ENCODE data around the gene SHB. TPM values are rescaled to one million over a fixed set of nuclear protein-coding genes. Genes with fewer than 3 reads are reported as not detected.

SHB gene
- total and polyA plus RNA-seq, 2 of the 13 experiments (the other 11 are each of a cell fraction or from before 2014, with no cell fraction given), result 19.4 to 20.7 TPM

- peak; percentile 88 for TF ChIP-seq PAXIP1 (CRISPR knock-in tag; conservative IDR thresholded peaks at IDR 0.05)
- no peak for TF ChIP-seq AHR (CRISPR knock-in tag; IDR thresholded peaks at IDR 0.05)
- peak; percentile 29; the same call in 1 of the 2 replicates for TF ChIP-seq KAT7 (CRISPR knock-in tag; IDR thresholded peaks at IDR 0.05; ENCODE audit: borderline replicate concordance)
- 0 out of 2 replicates have a peak, but pooled peaks have one; percentile 68 for TF ChIP-seq ZNF333 (CRISPR knock-in tag; IDR thresholded peaks at IDR 0.05; ENCODE audit: borderline replicate concordance)
- TF ChIP-seq ZNF652 (CRISPR knock-in tag; IDR thresholded peaks at IDR 0.05; ENCODE audit: borderline replicate concordance, low read depth), result no peak
- no peak for TF ChIP-seq MBD4 (IDR thresholded peaks at IDR 0.05; ENCODE audit: borderline replicate concordance, low read length)
- TF ChIP-seq ZNF317 (CRISPR knock-in tag; IDR thresholded peaks at IDR 0.05), result peak; percentile 74; the same call in 1 of the 2 replicates
- peak; percentile 96; the same call in 1 of the 2 replicates for TF ChIP-seq ZNF292 (CRISPR knock-in tag; IDR thresholded peaks at IDR 0.05; ENCODE audit: borderline replicate concordance, low read depth)
- TF ChIP-seq ZNF780A (CRISPR knock-in tag; IDR thresholded peaks at IDR 0.05), result no peak
- peak; percentile 57; the same call in 1 of the 2 replicates for TF ChIP-seq ZNF746 (CRISPR knock-in tag; IDR thresholded peaks at IDR 0.05)
- no peak for TF ChIP-seq GABPA (IDR thresholded peaks at IDR 0.05; ENCODE audit: low read depth, low read length)
- 0 out of 2 replicates have a peak, but pooled peaks have one; percentile 4 for TF ChIP-seq GABPA (CRISPR knock-in tag; IDR thresholded peaks at IDR 0.05; ENCODE audit: low read depth)
- TF ChIP-seq, protein P1, sequence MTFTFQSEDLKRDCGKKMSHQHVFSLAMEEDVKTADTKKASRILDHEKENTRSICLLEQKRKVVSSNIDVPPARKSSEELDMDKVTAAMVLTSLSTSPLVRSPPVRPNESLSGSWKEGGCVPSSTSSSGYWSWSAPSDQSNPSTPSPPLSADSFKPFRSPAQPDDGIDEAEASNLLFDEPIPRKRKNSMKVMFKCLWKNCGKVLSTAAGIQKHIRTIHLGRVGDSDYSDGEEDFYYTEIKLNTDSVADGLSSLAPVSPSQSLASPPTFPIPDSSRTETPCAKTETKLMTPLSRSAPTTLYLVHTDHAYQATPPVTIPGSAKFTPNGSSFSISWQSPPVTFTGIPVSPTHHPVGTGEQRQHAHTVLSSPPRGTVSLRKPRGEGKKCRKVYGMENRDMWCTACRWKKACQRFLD (CRISPR knock-in tag; IDR thresholded peaks at IDR 0.05; ENCODE audit: borderline replicate concordance), result 0 out of 2 replicates have a peak, but pooled peaks have one; percentile 52
- TF ChIP-seq ATF5 (CRISPR knock-in tag; IDR thresholded peaks at IDR 0.05; ENCODE audit: low read depth), result no peak
- TF ChIP-seq TBP (CRISPR knock-in tag; IDR thresholded peaks at IDR 0.05), result no peak
- peak; percentile 83 for TF ChIP-seq SKI (IDR thresholded peaks at IDR 0.05; ENCODE audit: partially characterized antibody)
- TF ChIP-seq ZNF883 (CRISPR knock-in tag; IDR thresholded peaks at IDR 0.05; ENCODE audit: not compliant biosample characterization), result no peak
- no peak for TF ChIP-seq MAZ (IDR thresholded peaks at IDR 0.05; ENCODE audit: borderline replicate concordance, low read depth, low read length)
- TF ChIP-seq MAZ (CRISPR knock-in tag; IDR thresholded peaks at IDR 0.05; ENCODE audit: low read depth), result no peak
- peak; percentile 86 for TF ChIP-seq ZNF121 (CRISPR knock-in tag; IDR thresholded peaks at IDR 0.05)
- no peak for TF ChIP-seq XBP1 (CRISPR knock-in tag; IDR thresholded peaks at IDR 0.05)
- TF ChIP-seq FOXP4 (CRISPR knock-in tag; IDR thresholded peaks at IDR 0.05), result peak; percentile 47; the same call in 1 of the 2 replicates
Observed at GRCh38 chr9:38008168-38009034, 60.6 kb downstream of the SHB start (continued).

Measured in HepG2 (cell line).